ENCODE measurements around the gene XPO6.

The XPO6 gene

DNA sequence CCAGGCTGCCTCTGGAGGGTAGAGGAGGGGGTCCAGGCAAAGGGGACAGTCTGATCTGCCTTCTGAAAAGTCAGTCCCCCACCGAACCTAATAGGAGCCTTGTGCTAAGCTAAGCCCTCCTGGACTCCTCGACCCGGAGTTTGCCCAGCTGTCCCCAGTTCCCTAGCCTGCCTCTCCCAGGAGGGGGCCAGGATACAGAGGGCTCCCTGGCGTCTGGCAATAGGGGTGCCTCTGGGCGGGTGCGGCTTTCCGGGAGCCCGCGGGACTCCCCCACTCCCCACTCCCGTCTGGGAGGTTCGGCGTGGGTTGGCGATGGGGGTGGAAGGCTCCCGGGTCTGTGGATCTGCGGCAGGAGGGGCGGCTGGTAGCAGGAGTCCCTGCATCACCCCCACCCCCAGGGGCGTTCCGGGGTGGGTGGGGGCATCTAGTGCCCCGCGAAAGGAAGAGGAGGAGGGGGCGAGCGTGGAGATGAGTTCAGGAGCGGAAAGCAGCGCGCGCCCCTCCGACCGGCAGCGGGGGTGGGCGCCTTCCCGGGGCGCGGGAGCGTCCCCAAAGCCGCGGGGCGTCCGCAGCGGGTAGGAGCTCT is 149.4 kb downstream of the XPO6 start:
- DNase-seq (ENCODE audit: low read depth): no peak

DNA sequence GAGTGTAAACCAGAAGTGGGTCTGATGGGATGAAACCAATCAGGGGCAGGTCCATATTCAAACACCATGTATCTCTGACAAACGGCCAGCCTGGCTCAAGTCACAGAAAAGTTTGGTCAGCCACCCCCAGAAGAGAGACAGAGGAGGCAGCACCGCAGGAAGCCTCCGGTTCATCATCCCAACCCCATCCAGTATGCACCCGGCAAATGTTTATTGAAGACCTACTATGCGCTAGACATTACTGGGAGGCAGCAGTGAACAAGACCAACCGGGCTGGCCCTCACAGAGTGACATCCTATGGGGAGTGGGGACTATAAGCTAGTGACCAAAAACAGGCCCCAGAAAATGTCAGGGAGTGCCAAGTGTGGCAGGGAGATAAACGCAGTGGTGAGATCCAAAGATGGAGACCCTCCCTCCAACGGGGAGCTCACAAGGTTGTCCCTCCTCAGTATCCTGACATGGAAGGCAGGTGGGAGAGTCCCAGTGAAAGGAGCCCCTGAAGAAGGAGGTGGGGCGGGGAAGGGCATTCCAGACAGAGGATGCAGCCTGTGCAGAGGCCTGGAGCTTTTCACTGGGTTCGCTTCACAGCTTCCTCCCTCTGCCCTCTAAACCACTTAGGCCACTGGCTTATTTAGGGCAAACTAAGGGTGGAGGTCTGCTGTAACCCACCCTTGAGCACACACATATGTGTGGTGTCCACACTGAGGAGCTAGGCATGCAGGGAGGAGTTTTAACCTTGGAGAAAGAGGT is 150.2 kb downstream of the XPO6 start:
- DNase-seq (ENCODE audit: low read depth): no peak

DNA sequence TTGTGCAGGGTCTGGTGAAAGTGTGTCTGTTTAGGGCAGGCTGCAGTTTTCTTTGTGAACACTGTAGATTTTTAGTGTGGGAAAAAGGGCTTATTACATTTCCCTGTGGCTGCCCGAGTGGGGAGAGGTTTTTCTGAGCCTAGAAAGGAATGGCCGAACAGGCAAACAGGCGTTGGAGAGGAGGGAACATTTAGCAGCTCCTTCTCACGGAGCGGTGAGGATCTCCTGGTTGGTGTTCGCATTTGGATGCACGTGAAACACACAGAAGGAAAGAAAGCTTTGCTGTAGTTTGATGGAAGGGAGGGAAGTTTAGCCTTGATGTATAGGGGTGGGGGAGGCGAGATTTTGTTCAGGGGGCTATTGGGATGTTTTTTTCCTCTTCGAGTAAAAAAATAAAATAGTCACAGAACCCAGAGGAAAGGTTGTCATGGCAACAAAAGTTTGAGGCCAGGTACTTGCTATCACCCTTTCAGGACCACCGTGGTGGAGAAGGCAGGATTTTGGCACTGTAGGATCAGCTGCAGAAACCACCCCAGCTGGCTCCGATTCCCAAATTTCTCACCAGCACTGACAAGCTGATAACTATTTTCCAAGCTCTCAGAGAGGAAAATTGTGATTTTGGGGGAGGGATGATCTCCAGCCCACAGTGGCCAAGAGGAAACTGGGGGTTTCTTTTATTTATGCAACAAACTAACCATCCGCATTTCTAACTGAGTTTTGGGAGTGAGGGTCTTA is 151.8 kb downstream of the XPO6 start:
- no peak for DNase-seq (ENCODE audit: low read depth)

DNA sequence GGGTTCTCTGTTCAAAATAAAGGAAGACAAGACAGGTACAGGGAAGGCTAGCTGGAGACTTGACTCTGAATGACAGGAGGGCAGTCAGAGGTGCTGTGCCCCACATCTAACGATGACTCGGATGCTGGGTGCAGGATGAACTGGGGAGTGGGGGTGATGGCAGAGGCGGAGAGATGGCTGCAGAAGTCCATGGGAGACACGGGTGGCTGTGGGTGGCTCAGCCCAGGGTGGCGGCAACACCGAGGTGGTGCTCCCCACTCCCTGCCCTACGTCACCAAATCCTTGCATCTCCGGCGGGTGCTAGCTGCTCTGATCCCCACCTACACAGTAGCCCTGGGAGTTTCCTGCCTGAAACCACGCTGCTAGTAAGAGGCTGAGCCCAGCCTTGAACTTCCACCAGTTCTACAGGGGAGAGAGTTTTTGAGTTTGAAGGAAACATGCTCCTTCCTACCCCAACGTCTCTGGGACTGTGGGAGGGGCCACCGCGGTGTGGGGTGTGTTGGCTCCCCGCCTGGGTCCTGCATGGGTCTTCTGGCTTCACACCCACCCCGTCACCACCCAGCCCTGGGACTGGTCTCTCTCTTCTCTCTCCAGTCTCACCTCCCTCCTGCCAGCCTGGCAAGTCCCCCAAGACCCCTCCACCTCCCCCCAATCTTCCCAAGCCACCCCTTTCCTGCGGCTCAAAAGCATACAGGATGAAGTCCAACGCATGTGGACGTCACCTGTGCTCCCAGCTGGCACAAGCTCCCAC is 152.8 kb downstream of the XPO6 start:
- no peak for DNase-seq (ENCODE audit: low read depth)

DNA sequence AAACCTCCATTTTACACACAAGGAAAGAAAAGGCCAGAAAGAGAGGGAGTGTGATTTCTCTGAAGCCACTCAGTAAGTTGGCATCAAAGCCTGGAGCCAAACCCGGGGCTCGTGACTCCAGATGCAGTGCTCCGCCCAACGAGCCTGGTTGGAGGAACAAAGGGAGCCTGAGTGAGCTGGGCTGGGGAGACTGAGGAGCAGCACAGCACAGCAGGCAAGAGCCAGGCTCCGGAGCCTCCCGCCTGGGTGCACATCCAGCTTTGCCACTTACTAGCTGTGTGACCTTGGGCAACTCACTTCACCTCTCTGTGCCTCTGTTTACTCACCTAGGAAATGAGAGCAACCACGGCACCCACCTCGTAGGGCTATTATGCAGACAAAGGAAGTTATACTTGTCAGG is 153.8 kb downstream of the XPO6 start:
- no peak for DNase-seq (ENCODE audit: low read depth)

DNA sequence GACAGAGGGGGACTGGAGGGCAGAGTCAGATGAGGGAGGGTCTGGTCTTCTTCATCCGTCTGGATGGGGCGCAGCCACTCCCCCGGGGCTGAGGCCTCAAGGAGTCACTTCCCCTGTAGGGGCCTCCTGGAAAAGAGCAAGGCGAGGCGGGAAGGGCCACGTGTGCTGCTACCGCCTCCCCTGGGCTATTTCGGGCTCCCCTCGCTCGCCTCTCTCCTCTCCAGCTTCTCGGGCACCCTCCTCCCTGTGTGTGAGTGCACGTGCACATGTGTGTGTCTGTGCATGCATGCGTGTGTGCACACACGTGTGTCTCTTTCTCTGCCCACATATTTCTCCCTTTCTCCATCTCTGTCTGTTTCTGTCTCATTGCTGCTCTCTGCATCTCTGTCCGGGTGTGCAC is 158.3 kb downstream of the XPO6 start:
- DNase-seq (ENCODE audit: low read depth): no peak

DNA sequence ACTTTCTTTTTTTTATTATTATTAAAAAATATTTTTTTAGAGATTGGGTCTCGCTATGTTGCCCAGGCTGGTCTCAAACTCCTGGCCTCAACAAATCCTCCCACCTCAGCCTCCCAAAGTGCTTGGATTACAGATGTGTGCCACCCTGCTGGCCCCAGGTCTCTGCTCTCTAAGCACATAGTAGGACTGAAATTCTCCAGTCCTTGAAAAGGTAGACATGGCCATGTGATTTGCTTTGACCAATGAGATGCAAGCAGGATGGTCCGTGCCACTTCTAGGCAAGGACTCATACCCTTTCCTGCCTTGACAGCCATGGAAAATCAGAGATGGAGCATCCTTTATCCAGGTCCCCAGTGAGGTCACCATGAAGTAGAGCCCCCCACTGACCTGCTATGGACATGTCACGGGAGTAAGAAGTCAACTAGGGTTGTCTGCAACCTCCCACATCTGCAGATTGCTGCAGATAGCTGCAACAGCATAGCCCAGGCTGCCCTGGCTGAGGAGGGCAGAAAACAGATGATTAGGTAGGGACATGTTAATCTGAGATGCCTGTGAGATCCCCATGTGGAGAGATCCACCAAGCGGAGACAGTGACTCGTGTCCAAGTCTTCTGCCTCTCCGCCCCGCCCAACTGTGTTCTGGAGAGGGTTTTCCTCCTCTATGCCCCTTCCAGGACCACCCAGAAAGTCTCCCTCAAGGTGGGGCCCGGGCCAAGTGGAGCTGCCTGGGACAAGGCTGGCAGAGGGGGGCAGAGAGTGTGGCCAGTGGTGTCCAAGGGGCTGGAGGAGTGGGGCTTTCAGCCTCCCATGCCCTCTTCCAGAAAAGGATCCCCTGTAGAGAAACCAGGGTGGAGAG is 159.3 kb downstream of the XPO6 start:
- no peak for DNase-seq (ENCODE audit: low read depth)

DNA sequence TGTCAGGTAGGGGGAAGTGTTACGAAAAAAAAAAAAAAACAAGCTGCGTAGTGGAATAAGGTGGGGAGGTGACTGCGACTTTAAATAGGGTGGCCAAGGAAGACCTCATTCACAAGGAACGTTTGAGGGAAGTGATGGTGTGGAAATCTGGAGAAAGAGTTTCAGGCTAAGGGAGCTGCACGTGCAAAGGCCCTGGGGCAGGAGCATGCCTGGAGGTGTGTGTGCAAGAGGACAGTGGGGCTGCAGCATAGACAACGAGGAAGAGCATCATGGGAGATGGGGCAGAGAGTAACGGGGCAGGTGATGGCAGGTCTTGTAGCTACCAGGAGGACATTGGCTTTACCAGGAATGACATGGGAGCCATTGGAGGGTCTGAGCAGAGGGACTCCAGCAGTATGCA is 160.3 kb downstream of the XPO6 start:
- DNase-seq (ENCODE audit: low read depth): no peak
